Upper lobe of left lung (tissue), 4 donors: ENCODE results near the gene PRSS36.

Experiments used
- CTCF ChIP-seq, 6 experiments: fragments of 450-650 bp in 4 of 6; fragments of 200-600 bp in 2 of 6; sonication (generic) in 2 of 6; IDR thresholded peaks; one replicate each; pipeline ENCODE4 v1.5.1; 2016 to 2019; ENCODE audit warnings: antibody characterized with exemption in 6 of 6
- EP300 ChIP-seq, 4 donors: sonication (generic); formaldehyde crosslinking; IDR thresholded peaks; one replicate each; pipeline ENCODE4 v1.5.1; 2017; ENCODE audit warnings: antibody characterized with exemption in 4 of 4, control low read depth in 2 of 4
- POLR2AphosphoS5 ChIP-seq, 2 donors: sonication (generic); formaldehyde crosslinking; IDR thresholded peaks; one replicate each; pipeline ENCODE4 v1.5.1; 2017; ENCODE audit warnings: antibody characterized with exemption in 2 of 2

- TF ChIP-seq CTCF (IDR thresholded peaks at IDR 0.05) (no peak), POLR2AphosphoS5 (IDR thresholded peaks at IDR 0.05) (no peak), EP300 (IDR thresholded peaks at IDR 0.05) (no peak)
Observed at GRCh38 chr16:31134091-31134571, 15.7 kb downstream of the PRSS36 start.
